Measurements from ENCODE around the gene HDAC4.
"Not testable (repeated sequence)": the region's sequence is repeated elsewhere in the genome, so short reads cannot be mapped to it uniquely, and the experiment has no call there.

The HDAC4 gene

GRCh38 chr2:239073270-239073669 lies 327.6 kb downstream of the HDAC4 start:
- TF ChIP-seq CTCF (IDR thresholded peaks at IDR 0.05; ENCODE audit: borderline replicate concordance, control extremely low read depth, extremely low read depth, insufficient read depth, missing control alignments), result no peak
- in situ Hi-C loops (cut with MboI; ENCODE audit: low sequenced_read_pairs, unreplicated experiment), result no loop called here
- DNase-seq (ENCODE audit: low spot score), result no peak

GRCh38 chr2:239072786-239073185 lies 328.0 kb downstream of the HDAC4 start:
- TF ChIP-seq CTCF (IDR thresholded peaks at IDR 0.05; ENCODE audit: borderline replicate concordance, control extremely low read depth, extremely low read depth, insufficient read depth, missing control alignments), result no peak
- in situ Hi-C loops (cut with MboI; ENCODE audit: low sequenced_read_pairs, unreplicated experiment), result no loop called here
- DNase-seq (ENCODE audit: low spot score), result no peak

DNA sequence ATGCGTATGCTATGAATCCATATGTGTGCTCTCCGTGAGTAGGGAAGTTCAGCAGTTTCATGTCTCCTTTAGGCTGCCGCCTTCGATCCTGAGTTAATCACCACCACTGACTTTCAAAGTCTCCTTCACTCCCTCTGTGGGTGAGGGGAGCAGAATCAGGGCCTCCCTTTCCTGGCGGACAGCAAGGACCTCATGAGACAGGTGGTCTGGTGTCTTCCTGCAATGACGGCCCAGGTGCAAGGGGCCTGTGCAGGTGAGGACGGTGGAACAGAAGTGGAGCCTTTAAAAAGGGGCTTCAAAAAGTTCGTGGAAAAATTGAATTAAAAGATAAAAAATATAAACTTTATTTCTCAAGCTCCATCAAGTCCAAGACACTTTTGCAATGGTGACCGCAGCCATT lies 330.4 kb downstream of the HDAC4 start:
- in situ Hi-C loops (cut with MboI; ENCODE audit: low sequenced_read_pairs, unreplicated experiment), result no loop called here
- no peak for TF ChIP-seq CTCF (IDR thresholded peaks at IDR 0.05; ENCODE audit: borderline replicate concordance, control extremely low read depth, extremely low read depth, insufficient read depth, missing control alignments)
- no peak for DNase-seq (ENCODE audit: low spot score)

DNA sequence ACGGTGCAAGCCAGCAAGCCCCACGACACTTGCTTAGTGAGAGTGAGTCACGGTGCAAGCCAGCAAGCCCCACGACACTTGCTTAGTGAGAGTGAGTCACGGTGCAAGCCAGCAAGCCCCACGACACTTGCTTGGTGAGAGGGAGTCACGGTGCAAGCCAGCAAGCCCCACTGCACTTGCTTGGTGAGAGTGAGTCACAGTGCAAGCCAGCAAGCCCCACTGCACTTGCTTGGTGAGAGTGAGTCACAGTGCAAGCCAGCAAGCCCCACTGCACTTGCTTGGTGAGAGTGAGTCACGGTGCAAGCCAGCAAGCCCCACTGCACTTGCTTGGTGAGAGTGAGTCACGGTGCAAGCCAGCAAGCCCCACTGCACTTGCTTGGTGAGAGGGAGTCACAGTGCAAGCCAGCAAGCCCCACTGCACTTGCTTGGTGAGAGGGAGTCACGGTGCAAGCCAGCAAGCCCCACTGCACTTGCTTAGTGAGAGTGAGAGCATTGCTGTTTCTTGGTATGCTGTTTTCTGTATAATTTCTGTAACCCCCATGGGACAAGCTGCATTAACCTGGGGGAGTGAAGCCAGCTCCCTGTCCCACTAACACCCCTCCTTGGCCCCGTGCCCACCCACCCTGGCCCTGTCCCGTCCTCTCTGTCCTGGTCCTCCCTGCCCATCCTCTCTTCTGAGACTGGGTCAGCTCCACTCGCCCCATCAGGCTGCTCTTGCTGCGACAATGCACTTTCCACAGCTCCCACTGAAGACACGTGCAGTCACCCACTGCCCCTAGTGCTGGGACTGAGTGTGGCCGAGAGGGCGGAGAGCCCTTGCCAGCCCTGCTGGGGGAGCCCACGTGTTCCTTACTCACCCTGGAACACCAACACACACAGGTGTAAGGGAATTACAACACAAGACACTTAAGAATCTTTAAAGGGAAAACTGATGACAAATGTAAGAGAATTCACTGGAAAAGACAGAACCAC lies 331.2 kb downstream of the HDAC4 start:
- not testable (repeated sequence) for DNase-seq (ENCODE audit: low spot score)

GRCh38 chr2:239068411-239068810 lies 332.4 kb downstream of the HDAC4 start:
- in situ Hi-C loops (cut with MboI; ENCODE audit: low sequenced_read_pairs, unreplicated experiment), result no loop called here
- no peak for DNase-seq (ENCODE audit: low spot score)
- TF ChIP-seq CTCF (IDR thresholded peaks at IDR 0.05; ENCODE audit: borderline replicate concordance, control extremely low read depth, extremely low read depth, insufficient read depth, missing control alignments), result no peak

More for the DNA sequence above, 331.2 kb downstream of the HDAC4 start:
- in situ Hi-C loops (cut with MboI; ENCODE audit: low sequenced_read_pairs, unreplicated experiment), result not testable (repeated sequence)

DNA sequence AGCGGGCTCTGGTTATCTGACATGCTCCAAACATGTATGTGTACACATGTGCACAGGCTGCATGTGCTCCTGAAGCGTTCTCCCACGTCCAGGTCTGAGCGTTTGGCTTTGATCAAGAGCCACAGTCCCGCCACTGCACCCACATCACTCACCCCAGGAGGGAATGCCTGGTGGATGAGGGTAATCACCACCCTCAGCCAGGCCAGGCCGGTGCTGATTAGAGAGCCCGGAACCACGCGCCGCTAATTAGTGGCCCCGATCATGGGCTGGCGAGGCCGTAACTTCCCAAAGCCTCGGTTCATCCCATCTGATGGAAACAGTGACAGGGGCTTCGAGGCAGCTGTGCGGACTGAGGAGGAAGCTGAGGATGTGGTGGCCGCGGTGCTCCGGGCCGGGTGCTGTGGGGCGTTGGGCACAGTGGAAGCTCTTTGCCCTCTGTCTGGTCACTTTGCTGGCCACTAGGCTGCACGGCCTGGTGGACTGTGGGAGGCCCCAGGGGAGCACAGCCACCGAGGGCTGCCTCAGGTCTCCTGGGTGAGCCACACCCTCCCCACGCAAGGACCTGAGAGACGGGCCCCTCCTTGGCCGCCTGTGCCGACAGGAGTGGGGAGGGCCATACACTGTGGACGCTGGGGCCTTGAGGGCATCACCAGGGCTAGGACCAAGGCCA lies 333.5 kb downstream of the HDAC4 start:
- no peak for DNase-seq (ENCODE audit: low spot score)
- TF ChIP-seq CTCF (IDR thresholded peaks at IDR 0.05; ENCODE audit: borderline replicate concordance, control extremely low read depth, extremely low read depth, insufficient read depth, missing control alignments), result no peak
- in situ Hi-C loops (cut with MboI; ENCODE audit: low sequenced_read_pairs, unreplicated experiment), result no loop called here

DNA sequence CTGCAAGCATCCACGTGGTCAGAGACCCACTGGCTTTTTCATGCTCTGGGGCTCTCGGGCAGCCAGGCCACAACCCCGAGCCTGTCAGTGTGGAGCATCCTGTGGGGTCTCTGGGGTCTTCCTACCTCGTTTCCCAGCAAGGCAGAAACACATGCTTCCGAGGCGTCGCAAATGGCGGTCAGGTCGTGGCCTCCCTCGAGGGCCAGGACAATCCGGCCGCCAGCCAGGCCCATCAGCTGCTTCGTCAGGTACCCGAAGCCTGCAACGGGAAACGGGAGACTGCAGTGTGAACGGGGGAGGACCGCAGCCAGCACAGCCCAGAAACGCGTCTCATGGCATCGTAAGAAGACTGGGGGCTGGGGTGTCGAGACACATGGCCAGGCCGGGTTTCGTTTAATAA lies 334.2 kb downstream of the HDAC4 start:
- no peak for DNase-seq (ENCODE audit: low spot score)
- in situ Hi-C loops (cut with MboI; ENCODE audit: low sequenced_read_pairs, unreplicated experiment), result no loop called here
- no peak for TF ChIP-seq CTCF (IDR thresholded peaks at IDR 0.05; ENCODE audit: borderline replicate concordance, control extremely low read depth, extremely low read depth, insufficient read depth, missing control alignments)

All from GM13976 (cell line).